Liver (tissue), 9 donors: Measurements from ENCODE around the gene ARHGAP8. TPM values are rescaled to one million over a fixed set of nuclear protein-coding genes. Genes with fewer than 3 reads are reported as not detected.

ENCODE experiments used
- DNase-seq: peaks from one replicate; pipeline ENCODE4 v3.0.0-alpha.2; 2017; ENCODE audit warnings: low spot score
- H3K27ac ChIP-seq, 2 donors: one replicate each; pipeline ENCODE4 v1.7.0; 2013; ENCODE audit warnings: inconsistent platforms in 2 of 2, low read length in 2 of 2, control low read depth in 1 of 2, low read depth in 1 of 2, mild to moderate bottlenecking in 1 of 2
- H3K27me3 ChIP-seq, 4 donors: one replicate each; pipeline versions ENCODE4 v1.6.1 to v1.7.0; 2013; ENCODE audit warnings: low read length in 3 of 4, inconsistent platforms in 1 of 4, mild to moderate bottlenecking in 1 of 4, moderate library complexity in 1 of 4; ENCODE audit not compliant: control insufficient read depth in 4 of 4, insufficient read depth in 4 of 4
- H3K36me3 ChIP-seq, 4 donors: one replicate each; pipeline versions ENCODE4 v1.6.1 to v1.7.0; 2013; ENCODE audit warnings: low read length in 3 of 4, mild to moderate bottlenecking in 3 of 4, low read depth in 1 of 4, moderate library complexity in 1 of 4; ENCODE audit not compliant: control insufficient read depth in 4 of 4, insufficient read depth in 3 of 4
- H3K4me1 ChIP-seq, 4 donors: one replicate each; pipeline versions ENCODE4 v1.6.1 to v1.7.0; 2013; ENCODE audit warnings: low read length in 3 of 4, mild to moderate bottlenecking in 3 of 4, moderate library complexity in 1 of 4; ENCODE audit not compliant: control insufficient read depth in 4 of 4, insufficient read depth in 4 of 4
- H3K4me3 ChIP-seq, 3 donors: one replicate each; pipeline versions ENCODE4 v1.6.1 to v1.7.0; 2013; ENCODE audit warnings: low read length in 3 of 3, control low read depth in 1 of 3, low read depth in 1 of 3, mild to moderate bottlenecking in 1 of 3
- H3K9ac ChIP-seq, 2 donors: one replicate each; pipeline ENCODE4 v1.7.0; 2013; ENCODE audit warnings: low read length in 2 of 2, mild to moderate bottlenecking in 2 of 2, moderate library complexity in 2 of 2, control low read depth in 1 of 2, low read depth in 1 of 2
- H3K9me3 ChIP-seq, 4 donors: one replicate each; pipeline versions ENCODE4 v1.6.1 to v1.7.0; 2013; ENCODE audit warnings: low read length in 3 of 4; ENCODE audit not compliant: control insufficient read depth in 4 of 4
- CTCF ChIP-seq: fragments of 150-350 bp; IDR thresholded peaks from 2 replicates; pipeline ENCODE4 v1.5.1; 2017; ENCODE audit warnings: improper control_type of control experiment, low read depth, low read length; ENCODE audit not compliant: missing input control
- FOXA1 ChIP-seq: IDR thresholded peaks from 2 replicates; pipeline ENCODE4 v1.6.1; 2016; ENCODE audit warnings: antibody characterized with exemption
- FOXA2 ChIP-seq: IDR thresholded peaks from 2 replicates; pipeline ENCODE4 v1.6.1; 2016; ENCODE audit warnings: antibody characterized with exemption
- HNF4A ChIP-seq, 2 donors: conservative IDR thresholded peaks; 2 replicates each; pipeline ENCODE4 v1.6.1; 2016; ENCODE audit warnings: antibody characterized with exemption in 2 of 2, mild to moderate bottlenecking in 2 of 2
- HNF4G ChIP-seq: IDR thresholded peaks from 2 replicates; pipeline ENCODE4 v1.6.1; 2016; ENCODE audit warnings: antibody characterized with exemption
- JUND ChIP-seq, 2 donors: IDR thresholded peaks; 2 replicates each; pipeline ENCODE4 v1.6.1; 2016; ENCODE audit warnings: antibody characterized with exemption in 2 of 2
- MAX ChIP-seq: IDR thresholded peaks from 2 replicates; pipeline ENCODE4 v1.6.1; 2016; ENCODE audit warnings: antibody characterized with exemption
- NR2F2 ChIP-seq: IDR thresholded peaks from 2 replicates; pipeline ENCODE4 v1.6.1; 2016; ENCODE audit warnings: antibody characterized with exemption
- RXRA ChIP-seq, 2 donors: IDR thresholded peaks; 2 replicates each; pipeline ENCODE4 v1.6.1; 2017 to 2018; ENCODE audit warnings: antibody characterized with exemption in 2 of 2, mild to moderate bottlenecking in 1 of 2
- SP1 ChIP-seq: IDR thresholded peaks from 2 replicates; pipeline ENCODE4 v1.6.1; 2018; ENCODE audit warnings: antibody characterized with exemption, mild to moderate bottlenecking
- TAF1 ChIP-seq: conservative IDR thresholded peaks from 2 replicates; pipeline ENCODE4 v1.6.1; 2016; ENCODE audit warnings: antibody characterized with exemption, mild to moderate bottlenecking
- YY1 ChIP-seq: IDR thresholded peaks from 2 replicates; pipeline ENCODE4 v1.6.1; 2016; ENCODE audit warnings: antibody characterized with exemption, mild to moderate bottlenecking
- ZBTB33 ChIP-seq: IDR thresholded peaks from 2 replicates; pipeline ENCODE4 v1.6.1; 2016; ENCODE audit warnings: antibody characterized with exemption
- WGBS: extraction: QIAGEN DNeasy Blood & Tissue Kit; methylation state at CpG from one replicate; pipeline ENCODE4 v1.1.7; 2013; 5-methylcytosine and 5-hydroxymethylcytosine counted together
- polyA plus RNA-seq, 2 donors: library from polyadenylated mRNA; stranded (reverse) in 1 of 2; unstranded in 1 of 2; fragments of 200-250 nt in 1 of 2; fragments of >200 nt in 1 of 2; fragmentation: Nextera tagmentation in 1 of 2; extraction: Ambion mirVana in 1 of 2; gene quantifications; one replicate each; pipeline versions ENCODE4 v1.2.1 to v1.2.3, GENCODE V29; 2013 to 2015
- total RNA-seq, 2 donors: library from RNA; depleted of rRNA; stranded (reverse); fragments of >200 nt; gene quantifications; one replicate each; pipeline ENCODE4 v1.2.3, GENCODE V29; 2014
- donor health status: healthy.
- donor health status: healthy.
- donor health status: healthy.
- donor health status: healthy.
- donor health status: healthy.

Gene ARHGAP8
- total and polyA plus RNA-seq, 4 donors = 0.58 to 1.8 (median 1.1) TPM

GRCh38 chr22:44818727-44819126, 66.4 kb downstream of the ARHGAP8 start:
- TF ChIP-seq TAF1 (no peak), RXRA (IDR thresholded peaks at IDR 0.05) (no peak), CTCF (no peak), MAX (no peak), HNF4G (no peak), FOXA2 (no peak), FOXA1 (no peak), HNF4A (conservative IDR thresholded peaks at IDR 0.05) (no peak), NR2F2 (no peak), JUND (IDR thresholded peaks at IDR 0.05) (no peak), ZBTB33 (no peak)

GRCh38 chr22:44819966-44820631, 67.7 kb downstream of the ARHGAP8 start:
- Histone ChIP-seq H3K27ac (no peak overlapping the region), H3K27me3 (no peaks in the 10 kb centered on the region), H3K9ac (no peak overlapping the region), H3K36me3 (no peaks in the 10 kb centered on the region), H3K4me3 (no peak overlapping the region), H3K4me1 (peaks cover 0 to 3% (median under 1%) of the 10 kb centered on the region in 4 donors), H3K9me3 (no peaks in the 10 kb centered on the region)
- TF ChIP-seq JUND (IDR thresholded peaks at IDR 0.05) (no peak), SP1 (no peak), FOXA2 (no peak), MAX (no peak), NR2F2 (no peak), FOXA1 (no peak), YY1 (no peak)
- DNase-seq = no peak
- 79% methylated on average over 18 of the region's 18 CpGs for WGBS

More at GRCh38 chr22:44818727-44819126, 66.4 kb downstream of the ARHGAP8 start:
- Histone ChIP-seq H3K36me3 (no peaks in the 10 kb centered on the region), H3K4me3 (no peak overlapping the region), H3K27me3 (no peaks in the 10 kb centered on the region), H3K9ac (no peak overlapping the region), H3K27ac (no peak overlapping the region), H3K9me3 (no peaks in the 10 kb centered on the region), H3K4me1 (peaks cover 0 to 3% (median under 1%) of the 10 kb centered on the region in 4 donors)
- DNase-seq = no peak
- 95% methylated on average over 5 of the region's 5 CpGs for WGBS
